Astrocyte of the cerebellum (primary cell): Measurements from ENCODE around the gene ACAP1.

Experiments used
- DNase-seq: peaks from one replicate; pipeline ENCODE4 v3.0.0-alpha.2; 2011; ENCODE audit warnings: low read depth
- H3K4me3 ChIP-seq: 2 replicates; pipeline ENCODE4 v1.5.1; 2011; ENCODE audit warnings: mild to moderate bottlenecking, low read depth, low read length, moderate library complexity
- CTCF ChIP-seq: IDR thresholded peaks from 2 replicates; pipeline ENCODE4 v1.5.1; 2012; ENCODE audit warnings: low read length, low read depth, moderate library complexity, mild to moderate bottlenecking; ENCODE audit errors: missing control alignments
- in situ Hi-C: cut with HindIII; loops from 2 replicates; pipeline ENCODE4 v1.10.0; 2017; ENCODE audit warnings: low sequenced_read_pairs

The ACAP1 gene

GRCh38 chr17:7384489-7385081 lies 48.3 kb downstream of the ACAP1 start:
- DNase-seq = no peak
- no peak for TF ChIP-seq CTCF
- in situ Hi-C loops = loop anchor here (5.0 kb wide), 1 partner anchor 93 kb away; the partner anchor contains the start of gene ZBTB4
- H3K4me3 ChIP-seq = peak overlapping the region; percentile 42

GRCh38 chr17:7388856-7389255 lies 52.5 kb downstream of the ACAP1 start:
- H3K4me3 ChIP-seq = no peak overlapping the region
- in situ Hi-C loops = loop anchor here (5.0 kb wide), 1 partner anchor 88 kb away; the partner anchor contains the start of gene ZBTB4
- TF ChIP-seq CTCF = no peak
- DNase-seq = no peak

- TF ChIP-seq CTCF = no peak
- DNase-seq = no peak
- in situ Hi-C loops = loop anchor here (5.0 kb wide), 1 partner anchor 87 kb away; the partner anchor contains the start of gene ZBTB4
- H3K4me3 ChIP-seq = no peak overlapping the region
Observed at GRCh38 chr17:7389924-7390910, 53.9 kb downstream of the ACAP1 start.

- TF ChIP-seq CTCF = no peak
- H3K4me3 ChIP-seq = no peak overlapping the region
- no peak for DNase-seq
- in situ Hi-C loops = no loop called here
Observed at GRCh38 chr17:7391307-7391706, 55.0 kb downstream of the ACAP1 start.

- peak overlapping the region; percentile 70 for H3K4me3 ChIP-seq
- in situ Hi-C loops = no loop called here
- TF ChIP-seq CTCF = no peak
- DNase-seq = no peak
Observed at GRCh38 chr17:7392696-7393612, 56.6 kb downstream of the ACAP1 start.
